Measurements from ENCODE around the gene MATN4. TPM values are rescaled to one million over a fixed set of nuclear protein-coding genes. Genes with fewer than 3 reads are reported as not detected.
A peak's percentile ranks its signal among the peaks of the same experiment; 100 is the strongest.

MATN4 gene
- total and polyA plus RNA-seq, 2 of the 13 experiments (the other 11 are each of a cell fraction or from before 2014, with no cell fraction given): not detected

- TF ChIP-seq CENPX (CRISPR knock-in tag; IDR thresholded peaks at IDR 0.05) (no peak), SAFB2 (CRISPR knock-in tag; IDR thresholded peaks at IDR 0.05; ENCODE audit: borderline replicate concordance, low read depth) (peak; percentile 45; the same call in 1 of the 2 replicates), GPN1 (CRISPR knock-in tag; IDR thresholded peaks at IDR 0.05; ENCODE audit: borderline replicate concordance) (no peak), ZNF550 (CRISPR knock-in tag; IDR thresholded peaks at IDR 0.05; ENCODE audit: borderline replicate concordance) (0 out of 2 replicates have a peak, but pooled peaks have one; percentile 86), ZNF329 (CRISPR knock-in tag; IDR thresholded peaks at IDR 0.05; ENCODE audit: low read depth) (no peak), KLF13 (CRISPR knock-in tag; IDR thresholded peaks at IDR 0.05) (0 out of 2 replicates have a peak, but pooled peaks have one; percentile 29), ZNF652 (CRISPR knock-in tag; IDR thresholded peaks at IDR 0.05; ENCODE audit: borderline replicate concordance, low read depth) (no peak), KDM5B (CRISPR knock-in tag; IDR thresholded peaks at IDR 0.05; ENCODE audit: borderline replicate concordance) (peak; percentile 78; the same call in 1 of the 2 replicates), ZBTB7B (CRISPR knock-in tag; IDR thresholded peaks at IDR 0.05) (peak; percentile 39; the same call in 1 of the 2 replicates), ZNF234 (CRISPR knock-in tag; conservative IDR thresholded peaks at IDR 0.05) (no peak), HDAC1 (CRISPR knock-in tag; IDR thresholded peaks at IDR 0.05) (peak; percentile 51; the same call in 1 of the 2 replicates), ZNF296 (CRISPR knock-in tag; conservative IDR thresholded peaks at IDR 0.05) (no peak), TEAD3 (CRISPR knock-in tag; optimal IDR thresholded peaks at IDR 0.05; ENCODE audit: borderline replicate concordance) (peak; percentile 47), MXD3 (CRISPR knock-in tag; IDR thresholded peaks at IDR 0.05) (peak; percentile 48; the same call in 1 of the 2 replicates), PTBP1 (IDR thresholded peaks at IDR 0.05; ENCODE audit: low read depth, low read length, poor library complexity, severe bottlenecking) (peak; percentile 44), ZFX (CRISPR knock-in tag; IDR thresholded peaks at IDR 0.05; ENCODE audit: low read depth) (peak; percentile 54), ZNF605 (CRISPR knock-in tag; IDR thresholded peaks at IDR 0.05) (0 out of 2 replicates have a peak, but pooled peaks have one; percentile 15), ZNF589 (CRISPR knock-in tag; conservative IDR thresholded peaks at IDR 0.05) (no peak), PAF1 (CRISPR knock-in tag; IDR thresholded peaks at IDR 0.05) (no peak), ZNF513 (CRISPR knock-in tag; conservative IDR thresholded peaks at IDR 0.05) (no peak), ZNF251 (CRISPR knock-in tag; IDR thresholded peaks at IDR 0.05) (no peak), MYPOP (CRISPR knock-in tag; IDR thresholded peaks at IDR 0.05) (0 out of 2 replicates have a peak, but pooled peaks have one; percentile 47), ZNF800 (CRISPR knock-in tag; IDR thresholded peaks at IDR 0.05) (peak; percentile 93), RBM39 (IDR thresholded peaks at IDR 0.05; ENCODE audit: low read depth, low read length, poor library complexity, severe bottlenecking) (peak; percentile 90), SRY (CRISPR knock-in tag; IDR thresholded peaks at IDR 0.05) (no peak)
Observed at GRCh38 chr20:45293041-45294002, 14.8 kb downstream of the MATN4 start (continued).
